HUES64 (cell line): ENCODE results near the gene FIZ1.

ENCODE experiments used
- H3K27ac ChIP-seq: 2 replicates; pipeline ENCODE4 v1.7.0; 2013; ENCODE audit warnings: low read depth, low read length, inconsistent platforms
- H3K27me3 ChIP-seq: 2 replicates; pipeline ENCODE4 v1.6.1; 2013; ENCODE audit warnings: mild to moderate bottlenecking, low read length; ENCODE audit not compliant: insufficient read depth
- H3K36me3 ChIP-seq: 2 replicates; pipeline ENCODE4 v1.6.1; 2013; ENCODE audit warnings: mild to moderate bottlenecking, low read length; ENCODE audit not compliant: insufficient read depth
- H3K4me1 ChIP-seq: 2 replicates; pipeline ENCODE4 v1.6.1; 2013; ENCODE audit warnings: mild to moderate bottlenecking, low read length, moderate library complexity; ENCODE audit not compliant: insufficient read depth
- H3K4me3 ChIP-seq: 2 replicates; pipeline ENCODE4 v1.5.1; 2013; ENCODE audit warnings: mild to moderate bottlenecking, low read length, moderate library complexity
- H3K9ac ChIP-seq: 2 replicates; pipeline ENCODE4 v1.6.1; 2013; ENCODE audit warnings: mild to moderate bottlenecking, low read depth, low read length
- H3K9me3 ChIP-seq: 2 replicates; pipeline ENCODE4 v1.6.1; 2013; ENCODE audit warnings: low read depth, low read length; ENCODE audit not compliant: insufficient read depth
- WGBS: fragments of 150-250, 120-280 bp; methylation state at CpG from one replicate; pipeline ENCODE4 v1.1.7; 2013; ENCODE audit warnings: missing lambda C conversion rate; 5-methylcytosine and 5-hydroxymethylcytosine counted together

Gene FIZ1

GRCh38 chr19:55544776-55545439, 54.4 kb downstream of the FIZ1 start:
- Histone ChIP-seq H3K9me3 (no peaks in the 10 kb centered on the region), H3K36me3 (no peaks in the 10 kb centered on the region), H3K4me1 (peaks cover 20% of the 10 kb centered on the region; the same call in 1 of the 2 replicates), H3K9ac (no peak overlapping the region), H3K4me3 (no peak overlapping the region), H3K27ac (no peak overlapping the region), H3K27me3 (no peaks in the 10 kb centered on the region; the same call in 1 of the 2 replicates)
- 74% methylated on average over 23 of the region's 23 CpGs for WGBS

DNA sequence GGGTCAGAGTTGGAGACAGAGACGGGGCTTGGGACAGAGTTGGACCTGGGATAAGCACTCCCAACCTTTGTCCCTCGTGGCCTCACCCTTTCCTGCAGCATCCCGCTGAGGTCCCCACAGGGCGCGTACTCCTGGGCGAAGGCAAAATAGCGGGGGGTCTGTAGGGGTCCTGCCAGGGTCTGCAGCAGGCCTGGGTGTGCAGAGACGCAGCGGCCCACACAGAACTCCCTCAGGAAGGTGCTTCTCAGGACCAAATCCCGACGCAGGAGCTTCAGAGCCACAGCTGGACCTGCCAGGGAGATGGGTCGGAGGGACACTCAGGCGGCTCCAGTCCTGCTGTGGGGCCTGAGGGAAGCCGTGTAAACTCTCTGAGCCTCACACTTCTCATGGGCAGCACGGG, 55.3 kb downstream of the FIZ1 start:
- H3K4me1 ChIP-seq, result peaks cover 20% of the 10 kb centered on the region; the same call in 1 of the 2 replicates
- H3K9ac ChIP-seq, result no peak overlapping the region
- no peaks in the 10 kb centered on the region for H3K36me3 ChIP-seq
- no peak overlapping the region for H3K4me3 ChIP-seq
- no peak overlapping the region for H3K27ac ChIP-seq
- no peaks in the 10 kb centered on the region for H3K9me3 ChIP-seq
- WGBS, result 80% methylated on average over 15 of the region's 15 CpGs
- H3K27me3 ChIP-seq, result no peaks in the 10 kb centered on the region; the same call in 1 of the 2 replicates

DNA sequence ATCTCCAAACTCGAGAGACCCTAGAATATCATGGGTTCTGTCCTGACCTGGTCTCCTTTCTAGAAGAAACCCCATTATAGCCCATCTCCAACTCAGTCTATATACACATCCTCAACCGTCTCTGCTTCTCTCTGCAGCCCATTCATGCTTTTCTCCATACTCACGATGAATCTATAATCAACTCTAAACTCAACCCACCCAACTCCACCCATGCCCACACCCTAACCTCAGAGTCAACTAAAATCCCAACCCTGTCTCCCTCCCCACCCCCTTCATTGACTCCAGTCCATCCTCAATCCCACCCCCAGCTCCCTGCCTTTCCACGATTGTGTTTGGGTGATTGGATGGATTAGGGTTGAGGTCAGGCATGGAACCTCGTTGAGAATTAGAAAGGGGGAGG, 55.8 kb downstream of the FIZ1 start:
- Histone ChIP-seq H3K9me3 (no peaks in the 10 kb centered on the region), H3K36me3 (no peaks in the 10 kb centered on the region), H3K4me1 (peaks cover 20% of the 10 kb centered on the region; the same call in 1 of the 2 replicates), H3K9ac (no peak overlapping the region), H3K4me3 (no peak overlapping the region), H3K27me3 (no peaks in the 10 kb centered on the region; the same call in 1 of the 2 replicates), H3K27ac (no peak overlapping the region)
- 79% methylated on average over 5 of the region's 5 CpGs for WGBS

- Histone ChIP-seq H3K4me3 (no peak overlapping the region), H3K4me1 (peaks cover 18% of the 10 kb centered on the region; the same call in 1 of the 2 replicates), H3K9ac (no peak overlapping the region), H3K27ac (no peak overlapping the region), H3K9me3 (no peaks in the 10 kb centered on the region), H3K27me3 (no peaks in the 10 kb centered on the region; the same call in 1 of the 2 replicates), H3K36me3 (no peaks in the 10 kb centered on the region)
- 86% methylated on average over 7 of the region's 7 CpGs for WGBS
These were observed 56.9 kb downstream of the FIZ1 start for GRCh38 chr19:55542292-55542855.
